Fibroblast of lung (primary cell): ENCODE results near the gene KCNQ4.

ENCODE experiments used
- CTCF ChIP-seq, 2 donors: IDR thresholded peaks in 1 of 2; conservative IDR thresholded peaks in 1 of 2; 1 replicate in 1 of 2; 2 replicates in 1 of 2; pipeline ENCODE4 v1.5.1; 2011 to 2012; ENCODE audit warnings: low read length in 2 of 2, control low read depth in 1 of 2, inconsistent platforms in 1 of 2, low read depth in 1 of 2, mild to moderate bottlenecking in 1 of 2
- EZH2 ChIP-seq: IDR thresholded peaks from 2 replicates; pipeline ENCODE4 v1.5.1; 2012; ENCODE audit warnings: low read length, control low read depth, mild to moderate bottlenecking; ENCODE audit errors: missing control alignments

GRCh38 chr1:40792036-40792435 is 8.4 kb downstream of the KCNQ4 start:
- TF ChIP-seq EZH2 (peak; percentile 42), CTCF (conservative IDR thresholded peaks at IDR 0.05 in 1 of 2, IDR thresholded peaks at IDR 0.05 in 1 of 2; ENCODE audit: low read depth in 1 of 2, low read length in 2 of 2) (no peak)
